ENCODE data around the gene PPM1M.

The PPM1M gene

GRCh38 chr3:52246264-52246620, 683 bp downstream of the PPM1M start:
- TF ChIP-seq CTCF (conservative IDR thresholded peaks at IDR 0.05) (no peak), ZFX (IDR thresholded peaks at IDR 0.05) (no peak)
- peak overlapping the region; percentile 51 for H3K27ac ChIP-seq

- no peak overlapping the region for H3K27ac ChIP-seq
- TF ChIP-seq CTCF (conservative IDR thresholded peaks at IDR 0.05) (no peak), ZFX (IDR thresholded peaks at IDR 0.05) (no peak)
Observed at GRCh38 chr3:52246728-52247408, 1.3 kb downstream of the PPM1M start.

- no peak overlapping the region for H3K27ac ChIP-seq
- TF ChIP-seq ZFX (IDR thresholded peaks at IDR 0.05) (no peak), CTCF (conservative IDR thresholded peaks at IDR 0.05) (no peak)
Observed at GRCh38 chr3:52247409-52248164, 2.0 kb downstream of the PPM1M start.

GRCh38 chr3:52248165-52248541, 2.6 kb downstream of the PPM1M start:
- TF ChIP-seq ZFX (IDR thresholded peaks at IDR 0.05) (no peak), CTCF (conservative IDR thresholded peaks at IDR 0.05) (no peak)
- H3K27ac ChIP-seq: no peak overlapping the region

GRCh38 chr3:52248816-52249547, 3.4 kb downstream of the PPM1M start:
- H3K27ac ChIP-seq: no peak overlapping the region
- TF ChIP-seq ZFX (IDR thresholded peaks at IDR 0.05) (no peak), CTCF (conservative IDR thresholded peaks at IDR 0.05) (no peak)

GRCh38 chr3:52249683-52250082, 4.1 kb downstream of the PPM1M start:
- H3K27ac ChIP-seq: no peak overlapping the region
- TF ChIP-seq CTCF (conservative IDR thresholded peaks at IDR 0.05) (no peak), ZFX (IDR thresholded peaks at IDR 0.05) (no peak)

GRCh38 chr3:52250122-52250521, 4.6 kb downstream of the PPM1M start:
- TF ChIP-seq CTCF (conservative IDR thresholded peaks at IDR 0.05) (no peak), ZFX (IDR thresholded peaks at IDR 0.05) (no peak)
- no peak overlapping the region for H3K27ac ChIP-seq

Data from C4-2B (cell line).